Measurements from ENCODE around the gene SCARB1.
"Not testable (repeated sequence)": the region's sequence is repeated elsewhere in the genome, so short reads cannot be mapped to it uniquely, and the experiment has no call there.

The SCARB1 gene

GRCh38 chr12:124884587-124885438, 21.1 kb upstream of the SCARB1 start:
- DNase-seq (ENCODE audit: low read depth in 3 of 3): no peak

GRCh38 chr12:124883263-124884130, 19.8 kb upstream of the SCARB1 start:
- no peak for DNase-seq (ENCODE audit: low read depth in 3 of 3)

GRCh38 chr12:124881123-124881522, 17.5 kb upstream of the SCARB1 start:
- no peak for DNase-seq (ENCODE audit: low read depth in 3 of 3)

- not testable (repeated sequence) for DNase-seq (ENCODE audit: low read depth in 3 of 3)
These were observed 16.7 kb upstream of the SCARB1 start for GRCh38 chr12:124880335-124880734.

GRCh38 chr12:124878795-124879516, 15.3 kb upstream of the SCARB1 start:
- DNase-seq (ENCODE audit: low read depth in 3 of 3): no peak

GRCh38 chr12:124877423-124877822, 13.8 kb upstream of the SCARB1 start:
- DNase-seq (ENCODE audit: low read depth in 3 of 3): no peak

GRCh38 chr12:124876171-124876570, 12.5 kb upstream of the SCARB1 start:
- no peak for DNase-seq (ENCODE audit: low read depth in 3 of 3)

GRCh38 chr12:124875803-124876132, 12.1 kb upstream of the SCARB1 start:
- DNase-seq (ENCODE audit: low read depth in 3 of 3): no peak

GRCh38 chr12:124874988-124875802, 11.5 kb upstream of the SCARB1 start:
- no peak for DNase-seq (ENCODE audit: low read depth in 3 of 3)

GRCh38 chr12:124874188-124874587, 10.5 kb upstream of the SCARB1 start:
- no peak for DNase-seq (ENCODE audit: low read depth in 3 of 3)

GRCh38 chr12:124872068-124872719, 8.5 kb upstream of the SCARB1 start:
- DNase-seq (ENCODE audit: low read depth in 3 of 3): no peak

GRCh38 chr12:124871297-124871696, 7.6 kb upstream of the SCARB1 start:
- DNase-seq (ENCODE audit: low read depth in 3 of 3): no peak

GRCh38 chr12:124870515-124870914, 6.9 kb upstream of the SCARB1 start:
- DNase-seq (ENCODE audit: low read depth in 3 of 3): no peak

- DNase-seq (ENCODE audit: low read depth in 3 of 3): no peak
These were observed 5.5 kb upstream of the SCARB1 start for GRCh38 chr12:124869059-124869665.

- DNase-seq (ENCODE audit: low read depth in 3 of 3): no peak
These were observed 4.8 kb upstream of the SCARB1 start for GRCh38 chr12:124868252-124869058.

- DNase-seq (ENCODE audit: low read depth in 3 of 3): no peak
These were observed 3.8 kb upstream of the SCARB1 start for GRCh38 chr12:124867401-124867930.

GRCh38 chr12:124866883-124867400, 3.3 kb upstream of the SCARB1 start:
- DNase-seq (ENCODE audit: low read depth in 3 of 3): no peak

GRCh38 chr12:124866195-124866882, 2.7 kb upstream of the SCARB1 start:
- no peak for DNase-seq (ENCODE audit: low read depth in 3 of 3)

Measured in stimulated activated CD4-positive, alpha-beta T cell treated with anti-CD3 and anti-CD28 coated beads, TNF-alpha, amount 100 ng/mL, for 4 hours (primary cell).